Thoracic aorta (tissue), 2 donors: ENCODE measurements around the gene PRR23B. TPM values are rescaled to one million over a fixed set of nuclear protein-coding genes. Genes with fewer than 3 reads are reported as not detected.

Source experiments
- ATAC-seq: fragments of 150-250 bp; one replicate; pipeline ENCODE4 v1.8.0; 2017; ENCODE audit warnings: low read depth; ENCODE audit not compliant: insufficient number of reproducible peaks, low FRiP score
- DNase-seq: peaks from one replicate; pipeline ENCODE4 v3.0.0-alpha.2; 2020; ENCODE audit warnings: low spot score
- H3K27ac ChIP-seq, 2 donors: fragments of 200-600 bp; sonication (generic); 1 replicate in 1 of 2; 2 replicates in 1 of 2; pipeline ENCODE4 v1.5.1; 2016; ENCODE audit warnings: mild to moderate bottlenecking in 2 of 2, moderate library complexity in 2 of 2
- H3K27me3 ChIP-seq: fragments of 200-600 bp; sonication (generic); replicated peaks from 2 replicates; pipeline ENCODE4 v1.6.0; 2016; ENCODE audit warnings: mild to moderate bottlenecking; ENCODE audit not compliant: insufficient read depth
- H3K36me3 ChIP-seq: fragments of 200-600 bp; sonication (generic); one replicate; pipeline ENCODE4 v1.5.1; 2016
- H3K4me1 ChIP-seq, 2 donors: fragments of 200-600 bp; sonication (generic); 1 replicate in 1 of 2; 2 replicates in 1 of 2; pipeline versions ENCODE4 v1.5.1 to v1.6.0; 2016; ENCODE audit warnings: low read depth in 2 of 2, mild to moderate bottlenecking in 1 of 2; ENCODE audit not compliant: control insufficient read depth in 1 of 2
- H3K4me3 ChIP-seq: fragments of 200-600 bp; sonication (generic); 2 replicates; pipeline ENCODE4 v1.5.1; 2016; ENCODE audit warnings: mild to moderate bottlenecking
- H3K9me3 ChIP-seq: fragments of 200-600 bp; sonication (generic); 2 replicates; pipeline ENCODE4 v1.5.1; 2016
- CTCF ChIP-seq: fragments of 200-600 bp; sonication (generic); IDR thresholded peaks from one replicate; pipeline ENCODE4 v1.5.1; 2019; ENCODE audit warnings: antibody characterized with exemption
- total RNA-seq, 2 donors: library from RNA; depleted of rRNA; stranded (reverse); fragments of >200 nt; gene quantifications; one replicate each; pipeline versions ENCODE4 v1.1.0 to v1.2.3, GENCODE V29; 2016

Gene PRR23B
- total RNA-seq, 2 donors from 2014 or later: not detected

GRCh38 chr3:138974462-138974861 lies 46.3 kb downstream of the PRR23B start:
- Histone ChIP-seq H3K36me3 (no peaks in the 10 kb centered on the region), H3K4me3 (no peak overlapping the region), H3K9me3 (no peaks in the 10 kb centered on the region), H3K4me1 (no peaks in the 10 kb centered on the region), H3K27me3 (no peaks in the 10 kb centered on the region), H3K27ac (no peak overlapping the region)
- no peak for DNase-seq
- no peak for TF ChIP-seq CTCF
- ATAC-seq: no peak

GRCh38 chr3:138972941-138973340 lies 47.8 kb downstream of the PRR23B start:
- Histone ChIP-seq H3K36me3 (no peaks in the 10 kb centered on the region), H3K4me1 (no peaks in the 10 kb centered on the region), H3K9me3 (no peaks in the 10 kb centered on the region), H3K4me3 (no peak overlapping the region), H3K27me3 (no peaks in the 10 kb centered on the region), H3K27ac (no peak overlapping the region)
- no peak for TF ChIP-seq CTCF
- no peak for ATAC-seq
- no peak for DNase-seq

GRCh38 chr3:138971766-138972320 lies 48.9 kb downstream of the PRR23B start:
- Histone ChIP-seq H3K4me3 (no peak overlapping the region), H3K9me3 (no peaks in the 10 kb centered on the region), H3K36me3 (no peaks in the 10 kb centered on the region), H3K27ac (no peak overlapping the region), H3K27me3 (no peaks in the 10 kb centered on the region), H3K4me1 (no peaks in the 10 kb centered on the region)
- TF ChIP-seq CTCF: no peak
- no peak for ATAC-seq
- no peak for DNase-seq

Other genes starting within 250 kb of the PRR23B start
- 10 to 100 TPM; 20.6 to 32.0 TPM for gene PIK3CB, start 186.0 kb downstream of the PRR23B start, total RNA-seq
- not detected for gene FOXL2, start 73.8 kb downstream of the PRR23B start, total RNA-seq
- gene FOXL2NB, start 73.7 kb downstream of the PRR23B start, total RNA-seq: not detected
- not detected for gene PRR23A, start 14.7 kb downstream of the PRR23B start, total RNA-seq
- not detected for gene PRR23C, start 24.0 kb upstream of the PRR23B start, total RNA-seq